HT1080 (cell line): Measurements from ENCODE around the gene TRIM72. TPM values are rescaled to one million over a fixed set of nuclear protein-coding genes. Genes with fewer than 3 reads are reported as not detected.

Source experiments
- small RNA-seq: library from RNA; depleted of rRNA; stranded (forward); fragments of <200 nt; gene quantifications from one replicate; pipeline ENCODE3, GENCODE V24; 2014
- total RNA-seq: library from RNA; depleted of rRNA; stranded (reverse); fragments of >200 nt; shearing (Covaris generic); gene quantifications from 2 replicates; pipeline ENCODE4 v1.2.3, GENCODE V29; 2014; rRNA removed

Gene TRIM72
- total RNA-seq, 1 experiment from 2014 or later: 0.06 TPM

Small RNA genes lying within 50 kb of the gene (small RNA-seq; reads per million reads assigned to genes)
- gene AC009088.4 (not detected), gene NDUFA3P6 (not detected)

Other genes starting within 250 kb of the TRIM72 start
- gene HSD3B7, start 228.9 kb upstream of the TRIM72 start, total RNA-seq: 7.3 and 8.9 TPM in 2 replicates
- gene STX1B, start 203.5 kb upstream of the TRIM72 start, total RNA-seq: 1.0 and 2.1 TPM in 2 replicates
- gene STX4, start 180.6 kb upstream of the TRIM72 start, total RNA-seq: 37.9 and 43.7 TPM in 2 replicates
- gene ZNF668, start 139.9 kb upstream of the TRIM72 start, total RNA-seq: 16.9 and 21.5 TPM in 2 replicates
- 14.0 and 24.8 TPM in 2 replicates for gene ZNF646, start 139.7 kb upstream of the TRIM72 start, total RNA-seq
- 0.72 and 0.80 TPM in 2 replicates for gene PRSS53, start 125.2 kb upstream of the TRIM72 start, total RNA-seq
- gene VKORC1, start 119.3 kb upstream of the TRIM72 start, total RNA-seq: 104 and 114 TPM in 2 replicates
- 56.4 and 66.0 TPM in 2 replicates for gene BCKDK, start 105.7 kb upstream of the TRIM72 start, total RNA-seq
- 57.0 and 62.1 TPM in 2 replicates for gene KAT8, start 96.5 kb upstream of the TRIM72 start, total RNA-seq
- gene PRSS8, start 78.4 kb upstream of the TRIM72 start, total RNA-seq: not detected in 2 replicates
- 0.77 and 2.0 TPM in 2 replicates for gene PRSS36, start 64.1 kb upstream of the TRIM72 start, total RNA-seq
- 21.7 and 34.0 TPM in 2 replicates for gene FUS, start 34.0 kb upstream of the TRIM72 start, total RNA-seq
- 0.63 and 0.72 TPM in 2 replicates for gene PYCARD, start 11.4 kb upstream of the TRIM72 start, total RNA-seq
- not detected in 2 replicates for gene PYDC1, start 3.0 kb downstream of the TRIM72 start, total RNA-seq
- 0.02 and 0.03 TPM in 2 replicates for gene ITGAM, start 45.9 kb downstream of the TRIM72 start, total RNA-seq
- 2.1 and 2.7 TPM in 2 replicates for gene ITGAX, start 141.1 kb downstream of the TRIM72 start, total RNA-seq
- 0.03 TPM in 1 of 2 replicates, not detected in the other for gene ITGAD, start 179.2 kb downstream of the TRIM72 start, total RNA-seq
- not detected in 2 replicates for gene COX6A2, start 214.2 kb downstream of the TRIM72 start, total RNA-seq
- not detected in 2 replicates for gene ZNF843, start 228.7 kb downstream of the TRIM72 start, total RNA-seq
- 19.8 and 21.5 TPM in 2 replicates for gene ARMC5, start 245.4 kb downstream of the TRIM72 start, total RNA-seq